H1 (cell line): ENCODE results near the gene NDRG4. TPM values are rescaled to one million over a fixed set of nuclear protein-coding genes. Genes with fewer than 3 reads are reported as not detected.

Experiments
- CTCF ChIA-PET: fragments of 300-600 bp; sonication (Branson Sonifier 250); formaldehyde crosslinking; loops from one replicate; lab custom pipeline; 2021; ENCODE audit not compliant: partially characterized antibody; lab: Charles Lee
- POLR2A ChIA-PET: fragments of 300-600 bp; sonication (Branson Sonifier 250); formaldehyde crosslinking; loops from one replicate; lab custom pipeline; 2021; ENCODE audit warnings: inconsistent platforms; ENCODE audit not compliant: partially characterized antibody; lab: Charles Lee
- DNase-seq, 2 experiments: peaks; one replicate each; pipeline versions ENCODE4 v3.0.0 to v3.0.0-alpha.2; 2010 to 2022; ENCODE audit warnings: low spot score in 2 of 2, low read depth in 1 of 2, mixed read lengths in 1 of 2
- FAIRE-seq: peaks from 2 replicates; lab custom pipeline; 2011; peaks lifted over from hg19 to GRCh38; lab: Jason Lieb, UNC
- H2AFZ ChIP-seq: 2 replicates; pipeline ENCODE4 v1.8.1; 2012; ENCODE audit warnings: low read length, inconsistent platforms
- H2AK5ac ChIP-seq: 2 replicates; pipeline ENCODE4 v1.6.1; 2013; ENCODE audit warnings: low read depth, low read length
- H2BK120ac ChIP-seq: replicated peaks from 2 replicates; pipeline ENCODE3; 2013; ENCODE audit warnings: low read depth, low read length, inconsistent platforms
- H2BK12ac ChIP-seq: 2 replicates; pipeline ENCODE4 v1.6.1; 2013; ENCODE audit warnings: low read depth, low read length
- H2BK15ac ChIP-seq: 2 replicates; pipeline ENCODE4 v1.6.1; 2013; ENCODE audit warnings: low read length
- H2BK20ac ChIP-seq: 2 replicates; pipeline ENCODE4 v1.6.1; 2013; ENCODE audit warnings: low read length
- H2BK5ac ChIP-seq: 2 replicates; pipeline ENCODE4 v1.6.1; 2013; ENCODE audit warnings: low read depth, low read length
- H3K14ac ChIP-seq: 2 replicates; pipeline ENCODE4 v1.6.1; 2013; ENCODE audit warnings: inconsistent platforms; ENCODE audit not compliant: insufficient read length
- H3K18ac ChIP-seq: 2 replicates; pipeline ENCODE4 v1.6.1; 2013; ENCODE audit warnings: low read length; ENCODE audit errors: extremely low read depth
- H3K23ac ChIP-seq: 2 replicates; pipeline ENCODE4 v1.6.1; 2013; ENCODE audit warnings: inconsistent platforms; ENCODE audit not compliant: insufficient read length
- H3K23me2 ChIP-seq: 2 replicates; pipeline ENCODE4 v1.6.1; 2013; ENCODE audit warnings: low read depth, low read length
- H3K27ac ChIP-seq: 2 replicates; pipeline ENCODE4 v1.6.1; 2011; ENCODE audit warnings: low read depth, low read length, inconsistent platforms
- H3K27me3 ChIP-seq, 4 experiments: replicated peaks in 1 of 4; 1 replicate in 1 of 4; 2 replicates in 3 of 4; pipeline versions ENCODE4 v1.6.1 to v1.8.1; 2011 to 2013; ENCODE audit warnings: low read length in 3 of 4, mild to moderate bottlenecking in 3 of 4, inconsistent platforms in 2 of 4, mixed read lengths in 2 of 4, moderate library complexity in 1 of 4; ENCODE audit not compliant: control insufficient read depth in 3 of 4, insufficient read depth in 3 of 4; ENCODE audit errors: extremely low read depth in 1 of 4
- H3K36me3 ChIP-seq, 4 experiments: 2 replicates each; pipeline versions ENCODE4 v1.6.1 to v1.8.1; 2011 to 2013; ENCODE audit warnings: mild to moderate bottlenecking in 4 of 4, low read length in 3 of 4, moderate library complexity in 2 of 4, control low read depth in 1 of 4, inconsistent platforms in 1 of 4; ENCODE audit not compliant: insufficient read depth in 4 of 4, control insufficient read depth in 2 of 4
- H3K4ac ChIP-seq: replicated peaks from 2 replicates; pipeline ENCODE3; 2013; ENCODE audit warnings: low read length, low read depth, mixed read lengths, inconsistent platforms; ENCODE audit not compliant: insufficient read length
- H3K4me1 ChIP-seq, 4 experiments: replicated peaks in 1 of 4; 1 replicate in 1 of 4; 2 replicates in 3 of 4; pipeline versions ENCODE4 v1.6.1 to v1.8.1; 2011 to 2013; ENCODE audit warnings: low read length in 3 of 4, inconsistent platforms in 2 of 4, mixed read lengths in 1 of 4; ENCODE audit not compliant: insufficient read depth in 4 of 4, control insufficient read depth in 3 of 4
- H3K4me2 ChIP-seq, 2 experiments: 2 replicates each; pipeline versions ENCODE4 v1.6.1 to v1.8.1; 2011 to 2013; ENCODE audit warnings: low read depth in 2 of 2, low read length in 2 of 2, control low read depth in 1 of 2, inconsistent platforms in 1 of 2, mild to moderate bottlenecking in 1 of 2; ENCODE audit not compliant: insufficient read depth in 1 of 2
- H3K4me3 ChIP-seq, 4 experiments: fragments of 200-600, 300-600 bp in 1 of 4; sonication (generic), shearing (Covaris generic), sonication (Bioruptor Twin) in 1 of 4; 2 replicates each; pipeline versions ENCODE4 v1.5.1 to v1.8.1; 2011 to 2016; ENCODE audit warnings: low read length in 4 of 4, low read depth in 3 of 4, control low read depth in 2 of 4, inconsistent platforms in 2 of 4, mild to moderate bottlenecking in 2 of 4, mixed read lengths in 1 of 4, moderate library complexity in 1 of 4; ENCODE audit not compliant: insufficient read depth in 2 of 4; ENCODE audit errors: extremely low read depth in 1 of 4
- H3K56ac ChIP-seq: replicated peaks from 2 replicates; pipeline ENCODE3; 2013; ENCODE audit warnings: low read depth, mild to moderate bottlenecking, mixed read lengths, low read length, inconsistent platforms; ENCODE audit not compliant: insufficient read length
- H3K79me1 ChIP-seq: 2 replicates; pipeline ENCODE4 v1.6.1; 2013; ENCODE audit warnings: low read depth, low read length, control low read depth
- H3K79me2 ChIP-seq, 2 experiments: 2 replicates each; pipeline versions ENCODE4 v1.6.1 to v1.8.1; 2012 to 2013; ENCODE audit warnings: low read length in 2 of 2, mild to moderate bottlenecking in 2 of 2, inconsistent platforms in 1 of 2; ENCODE audit not compliant: insufficient read depth in 2 of 2, control insufficient read depth in 1 of 2
- H3K9ac ChIP-seq, 4 experiments: replicated peaks in 1 of 4; 1 replicate in 1 of 4; 2 replicates in 3 of 4; pipeline versions ENCODE4 v1.6.1 to v1.8.1; 2011 to 2013; ENCODE audit warnings: low read depth in 3 of 4, low read length in 3 of 4, control low read depth in 2 of 4, mild to moderate bottlenecking in 2 of 4, moderate library complexity in 2 of 4, inconsistent platforms in 1 of 4; ENCODE audit errors: extremely low read depth in 1 of 4
- H3K9me3 ChIP-seq, 2 experiments: 2 replicates each; pipeline versions ENCODE4 v1.6.1 to v1.8.1; 2012 to 2013; ENCODE audit warnings: mild to moderate bottlenecking in 2 of 2, moderate library complexity in 2 of 2, control low read depth in 1 of 2, inconsistent platforms in 1 of 2, low read depth in 1 of 2, low read length in 1 of 2, mixed read lengths in 1 of 2; ENCODE audit not compliant: insufficient read depth in 2 of 2
- H4K20me1 ChIP-seq, 2 experiments: replicated peaks in 1 of 2; 2 replicates each; pipeline versions ENCODE3 to v1.8.1; 2011 to 2013; ENCODE audit warnings: inconsistent platforms in 2 of 2, low read length in 2 of 2, mild to moderate bottlenecking in 1 of 2; ENCODE audit not compliant: insufficient read depth in 2 of 2, control insufficient read depth in 1 of 2
- H4K5ac ChIP-seq: 2 replicates; pipeline ENCODE4 v1.6.1; 2013; ENCODE audit warnings: low read length, low read depth, mixed read lengths, inconsistent platforms; ENCODE audit not compliant: insufficient read length
- H4K8ac ChIP-seq: 2 replicates; pipeline ENCODE4 v1.8.0; 2013; ENCODE audit warnings: mild to moderate bottlenecking, moderate library complexity, low read length, inconsistent platforms; ENCODE audit not compliant: insufficient read depth; ENCODE audit errors: extremely low read depth
- H4K91ac ChIP-seq: replicated peaks from 2 replicates; pipeline ENCODE3; 2013; ENCODE audit warnings: low read length, mixed read lengths, inconsistent platforms; ENCODE audit not compliant: insufficient read length
- CBX5 ChIP-seq: fragments of 300-800, 300-1000 bp; sonication (generic); IDR thresholded peaks from 2 replicates; pipeline ENCODE4 v1.7.1; 2016; ENCODE audit warnings: antibody characterized with exemption, low read length, low read depth
- E2F6 ChIP-seq: IDR thresholded peaks from 2 replicates; pipeline ENCODE4 v1.6.1; 2012; ENCODE audit warnings: inconsistent platforms
- HDAC6 ChIP-seq: IDR thresholded peaks from one replicate; pipeline ENCODE4 v1.7.1; 2012; ENCODE audit warnings: low read depth, mild to moderate bottlenecking, inconsistent platforms, low read length, moderate library complexity
- JUND ChIP-seq: IDR thresholded peaks from 2 replicates; pipeline ENCODE4 v1.6.1; 2011; ENCODE audit warnings: mild to moderate bottlenecking, improper control_type of control experiment, low read length
- KDM1A ChIP-seq: fragments of 200-600, 300-600 bp; sonication (generic); IDR thresholded peaks from 2 replicates; pipeline ENCODE4 v1.7.1; 2016; ENCODE audit warnings: mild to moderate bottlenecking, low read length, borderline replicate concordance
- KDM5A ChIP-seq: fragments of 200-600 bp; IDR thresholded peaks from 2 replicates; pipeline ENCODE4 v1.7.1; 2012; ENCODE audit warnings: mild to moderate bottlenecking, low read length, inconsistent platforms, mixed read lengths
- NRF1 ChIP-seq: IDR thresholded peaks from 2 replicates; pipeline ENCODE4 v1.6.1; 2011; ENCODE audit warnings: mild to moderate bottlenecking, low read depth, low read length, improper control_type of control experiment
- POLR2A ChIP-seq, 2 experiments: IDR thresholded peaks; 1 replicate in 1 of 2; 2 replicates in 1 of 2; pipeline ENCODE4 v1.6.1; 2011; ENCODE audit warnings: low read depth in 2 of 2, low read length in 2 of 2, mild to moderate bottlenecking in 2 of 2; ENCODE audit errors: control extremely low read depth in 1 of 2
- RAD21 ChIP-seq, 2 experiments: IDR thresholded peaks in 1 of 2; conservative IDR thresholded peaks in 1 of 2; 2 replicates each; pipeline ENCODE4 v1.6.1; 2011; ENCODE audit warnings: low read depth in 2 of 2, low read length in 2 of 2, improper control_type of control experiment in 1 of 2, inconsistent platforms in 1 of 2, mild to moderate bottlenecking in 1 of 2, moderate library complexity in 1 of 2
- SIN3A ChIP-seq, 2 experiments: IDR thresholded peaks in 1 of 2; conservative IDR thresholded peaks in 1 of 2; 2 replicates each; pipeline ENCODE4 v1.6.1; 2011 to 2012; ENCODE audit warnings: low read length in 2 of 2, improper control_type of control experiment in 1 of 2, low read depth in 1 of 2, mild to moderate bottlenecking in 1 of 2
- SP1 ChIP-seq: IDR thresholded peaks from 2 replicates; pipeline ENCODE4 v1.6.1; 2011; ENCODE audit warnings: low read depth, low read length
- SUZ12 ChIP-seq: fragments of 200-600 bp; sonication (generic); IDR thresholded peaks from 2 replicates; pipeline ENCODE4 v1.6.1; 2012; ENCODE audit warnings: mild to moderate bottlenecking, inconsistent platforms, low read length, moderate library complexity, mixed read lengths
- YY1 ChIP-seq: IDR thresholded peaks from 2 replicates; pipeline ENCODE4 v1.6.1; 2011; ENCODE audit warnings: low read depth, mild to moderate bottlenecking, low read length
- WGBS, 2 experiments: shearing (Covaris generic) in 1 of 2; methylation state at CpG; one replicate each; pipeline versions ENCODE4 v1.1.6 to v1.1.7; 2013 to 2015; ENCODE audit warnings: low lambda C conversion rate in 2 of 2, mixed read lengths in 2 of 2, inconsistent platforms in 1 of 2, low coverage in 1 of 2, missing lambda C conversion rate in 1 of 2; ENCODE audit not compliant: insufficient replicate concordance in 2 of 2, insufficient coverage in 1 of 2, insufficient read length in 1 of 2; ENCODE audit errors: extremely low coverage in 1 of 2, missing lambda C conversion rate in 1 of 2; 5-methylcytosine and 5-hydroxymethylcytosine counted together
- polyA plus RNA-seq, 7 experiments: library from polyadenylated mRNA; depleted of rRNA in 3 of 7; stranded (reverse) in 5 of 7; unstranded in 2 of 7; fragments of >200 nt in 5 of 7; fragments of 200-250 nt in 2 of 7; gene quantifications; 1 replicate in 5 of 7; 2 replicates in 1 of 7; 4 replicates in 1 of 7; pipeline versions ENCODE4 v1.2.1 to v1.2.3, GENCODE V29; 2011 to 2013; ENCODE audit warnings: missing spikeins in 2 of 7, mixed read lengths in 2 of 7
- total RNA-seq: library from RNA; stranded (reverse); fragmentation: NEBNext Ultra II Directional; extraction: Animal tissue kit (Norgen Biotek cat#: 25700); gene quantifications from 2 replicates; pipeline ENCODE4 v1.2.1, GENCODE V29; 2021

Gene NDRG4
- total and polyA plus RNA-seq, 2 of the 8 experiments (the other 6 are each of a cell fraction or from before 2014, with no cell fraction given), result 20.8 to 30.9 TPM

GRCh38 chr16:58450590-58450989 is 49.4 kb upstream of the NDRG4 start:
- no peaks in the 10 kb centered on the region; a peak in 1 of 7 replicates for H3K27me3 ChIP-seq
- H2BK120ac ChIP-seq, result no peak overlapping the region
- H3K4me2 ChIP-seq, result no peak overlapping the region
- H3K9me3 ChIP-seq, result no peaks in the 10 kb centered on the region
- H3K79me1 ChIP-seq, result no peaks in the 10 kb centered on the region
- no peak overlapping the region for H3K4ac ChIP-seq
- no peak overlapping the region for H4K5ac ChIP-seq
- no peak overlapping the region for H4K91ac ChIP-seq
- no peaks in the 10 kb centered on the region; the same call in 1 of the 2 replicates for H3K23me2 ChIP-seq
- H4K8ac ChIP-seq, result no peak overlapping the region
- no peak overlapping the region for H2BK5ac ChIP-seq
- DNase-seq (no peak), FAIRE-seq (no peak)
- H2AK5ac ChIP-seq, result no peak overlapping the region
- WGBS, 2 experiments, result 89% methylated on average over 7 of the region's 7 CpGs; no CpG with 5 or more reads in 1 of the 2 experiments
- no peaks in the 10 kb centered on the region for H3K4me1 ChIP-seq
- H2BK12ac ChIP-seq, result no peak overlapping the region
- no peak overlapping the region for H3K56ac ChIP-seq
- H3K27ac ChIP-seq, result no peak overlapping the region
- no peak overlapping the region for H3K14ac ChIP-seq
- H3K23ac ChIP-seq, result no peak overlapping the region
- CTCF ChIA-PET, result interaction anchor here (1.2 to 4.8 kb wide), 4 partner anchors 12 to 44 kb away, joined by 3 to 18 read pairs (median 3); no protein-coding TSS in a partner anchor
- POLR2A ChIA-PET, result interaction anchor here (1.5 kb wide), 1 partner anchor 25 kb away, joined by 3 read pairs; no protein-coding TSS in a partner anchor
- no peak overlapping the region for H2AFZ ChIP-seq
- H3K18ac ChIP-seq, result no peak overlapping the region
- H2BK15ac ChIP-seq, result no peak overlapping the region
- no peaks in the 10 kb centered on the region for H3K36me3 ChIP-seq
- H3K79me2 ChIP-seq, result no peaks in the 10 kb centered on the region
- H2BK20ac ChIP-seq, result no peak overlapping the region
- no peak overlapping the region for H3K4me3 ChIP-seq
- H3K9ac ChIP-seq, result no peak overlapping the region
- H4K20me1 ChIP-seq, result peaks cover 0 to 1% of the 10 kb centered on the region in 2 experiments
- no peak for TF ChIP-seq SUZ12
- TF ChIP-seq CBX5, result no peak
- no peak for TF ChIP-seq KDM1A
- no peak for TF ChIP-seq E2F6
- TF ChIP-seq KDM5A, result no peak
- no peak for TF ChIP-seq HDAC6
- TF ChIP-seq NRF1, result no peak
- TF ChIP-seq SIN3A (conservative IDR thresholded peaks at IDR 0.05 in 1 of 2, IDR thresholded peaks at IDR 0.05 in 1 of 2; ENCODE audit: low read depth in 1 of 2, low read length in 2 of 2), result no peak
- no peak for TF ChIP-seq YY1
- no peak for TF ChIP-seq JUND
- no peak for TF ChIP-seq POLR2A (IDR thresholded peaks at IDR 0.05; ENCODE audit: control extremely low read depth in 1 of 2, low read depth in 2 of 2, low read length in 2 of 2)
- TF ChIP-seq SP1, result no peak
- no peak for TF ChIP-seq RAD21 (IDR thresholded peaks at IDR 0.05 in 1 of 2, conservative IDR thresholded peaks at IDR 0.05 in 1 of 2; ENCODE audit: low read depth in 2 of 2, low read length in 2 of 2)
